AML-193 (cell line): ENCODE results near the gene NOTCH1.

Source experiments
- DNase-seq, 2 experiments: peaks; one replicate each; lab custom pipeline; 2025; lab: John Stamatoyannopoulos, UW

Gene NOTCH1

DNA sequence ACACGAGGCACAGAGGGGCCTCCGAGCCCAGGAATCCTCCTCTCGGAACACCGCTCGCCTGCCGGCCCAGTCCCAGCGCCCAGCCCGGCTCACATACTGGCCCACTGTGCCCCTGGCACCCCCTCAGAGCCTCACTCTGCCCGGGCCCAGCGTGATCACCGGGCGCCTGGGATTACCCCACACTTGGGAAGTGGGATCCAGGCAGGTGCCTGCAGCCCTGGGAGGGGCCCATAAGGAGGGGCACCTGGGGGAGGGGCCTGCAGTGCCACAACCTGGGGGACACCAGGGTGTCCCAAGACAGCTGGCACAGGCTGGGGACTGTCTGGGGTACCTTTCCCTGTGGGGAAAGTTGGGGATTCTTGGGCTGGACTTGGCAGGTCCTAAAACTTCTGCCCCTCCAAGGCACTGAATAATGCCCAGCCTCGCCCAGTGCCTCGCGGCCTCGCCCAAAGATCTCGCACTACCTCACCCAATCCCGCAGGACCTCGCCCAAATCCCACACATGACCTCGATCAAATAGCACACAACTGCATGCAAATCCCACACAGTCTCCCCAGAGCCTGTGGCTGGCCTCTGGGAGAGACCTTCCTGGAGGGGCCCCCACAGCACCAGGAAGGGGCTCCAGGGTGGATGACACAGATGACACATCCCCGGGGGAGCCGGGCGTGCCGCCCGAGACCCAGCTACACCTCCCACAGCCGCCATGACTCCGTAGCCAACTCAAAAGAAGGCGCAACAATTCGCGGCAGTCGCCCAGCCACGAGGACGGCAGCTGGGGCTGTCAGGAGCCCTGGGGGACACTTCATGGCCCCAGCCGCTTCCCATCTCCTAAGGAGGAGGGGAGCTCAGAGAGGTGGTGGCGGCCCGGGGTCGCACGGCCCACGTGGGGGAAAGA, 13.7 kb downstream of the NOTCH1 start:
- no peak for DNase-seq

DNA sequence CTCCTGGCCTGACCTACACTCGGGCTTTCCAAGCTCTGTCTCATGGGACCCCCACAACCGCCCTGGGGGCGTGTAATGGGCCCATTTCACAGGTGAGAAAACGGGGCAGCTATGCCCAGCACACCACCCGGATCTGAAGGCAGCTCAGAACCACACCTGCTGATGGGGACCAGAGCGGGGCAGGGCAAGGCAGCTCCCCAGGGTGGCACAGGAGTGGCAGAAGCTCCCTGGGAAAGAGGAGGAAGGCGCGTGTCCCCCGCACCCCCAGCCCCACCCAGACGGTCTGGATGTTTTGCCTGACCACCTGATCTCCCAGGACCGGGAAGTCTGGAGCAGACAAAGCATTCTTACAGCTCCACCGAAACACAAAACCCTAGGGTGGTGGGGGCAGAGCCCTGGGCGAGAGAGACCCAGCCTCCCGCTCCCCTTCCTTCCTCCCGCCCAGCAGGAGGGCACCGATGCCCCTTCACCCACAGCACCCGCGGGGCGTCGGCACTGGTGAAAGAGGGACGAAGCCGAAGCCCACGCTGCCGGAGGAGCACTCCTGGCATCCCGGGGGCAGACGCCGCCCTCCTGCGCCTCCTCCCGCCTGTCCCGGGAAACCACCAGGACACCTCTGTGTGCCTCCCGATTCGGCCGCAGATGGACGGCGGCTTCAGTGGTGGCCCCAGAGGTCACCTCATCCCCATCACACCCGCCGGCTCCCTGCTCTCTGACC, 14.5 kb downstream of the NOTCH1 start:
- no peak for DNase-seq

DNA sequence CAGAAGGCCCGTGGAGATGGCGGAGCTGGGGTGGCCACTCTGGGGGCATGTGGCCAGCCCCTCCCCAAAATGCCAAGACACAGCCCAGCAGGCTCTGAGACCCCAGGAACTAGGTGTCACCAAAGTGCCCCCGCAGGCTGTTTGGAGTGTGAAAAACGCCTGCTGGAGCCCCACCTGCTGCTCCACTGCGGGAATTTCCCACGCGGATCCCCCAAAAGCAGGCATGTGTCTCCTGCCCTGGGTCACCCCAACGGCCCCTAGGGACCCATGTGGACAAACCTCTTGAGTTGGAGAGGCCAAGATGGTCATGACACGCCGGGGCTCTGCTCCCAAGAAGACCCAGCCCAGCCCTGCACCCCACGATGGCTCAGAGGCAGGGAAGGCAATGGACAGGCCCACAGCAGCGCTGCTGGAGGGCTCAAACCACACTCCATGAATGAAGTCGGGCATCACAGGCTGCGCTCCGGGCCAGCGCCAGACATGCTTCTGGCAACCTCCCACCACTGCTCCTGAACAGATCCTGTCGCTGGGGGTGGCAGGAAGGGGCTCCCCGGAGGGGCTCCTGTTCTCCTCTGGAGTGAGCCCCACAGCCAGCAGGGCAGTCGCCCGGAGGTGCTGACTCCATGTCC, 15.3 kb downstream of the NOTCH1 start:
- DNase-seq = no peak

DNA sequence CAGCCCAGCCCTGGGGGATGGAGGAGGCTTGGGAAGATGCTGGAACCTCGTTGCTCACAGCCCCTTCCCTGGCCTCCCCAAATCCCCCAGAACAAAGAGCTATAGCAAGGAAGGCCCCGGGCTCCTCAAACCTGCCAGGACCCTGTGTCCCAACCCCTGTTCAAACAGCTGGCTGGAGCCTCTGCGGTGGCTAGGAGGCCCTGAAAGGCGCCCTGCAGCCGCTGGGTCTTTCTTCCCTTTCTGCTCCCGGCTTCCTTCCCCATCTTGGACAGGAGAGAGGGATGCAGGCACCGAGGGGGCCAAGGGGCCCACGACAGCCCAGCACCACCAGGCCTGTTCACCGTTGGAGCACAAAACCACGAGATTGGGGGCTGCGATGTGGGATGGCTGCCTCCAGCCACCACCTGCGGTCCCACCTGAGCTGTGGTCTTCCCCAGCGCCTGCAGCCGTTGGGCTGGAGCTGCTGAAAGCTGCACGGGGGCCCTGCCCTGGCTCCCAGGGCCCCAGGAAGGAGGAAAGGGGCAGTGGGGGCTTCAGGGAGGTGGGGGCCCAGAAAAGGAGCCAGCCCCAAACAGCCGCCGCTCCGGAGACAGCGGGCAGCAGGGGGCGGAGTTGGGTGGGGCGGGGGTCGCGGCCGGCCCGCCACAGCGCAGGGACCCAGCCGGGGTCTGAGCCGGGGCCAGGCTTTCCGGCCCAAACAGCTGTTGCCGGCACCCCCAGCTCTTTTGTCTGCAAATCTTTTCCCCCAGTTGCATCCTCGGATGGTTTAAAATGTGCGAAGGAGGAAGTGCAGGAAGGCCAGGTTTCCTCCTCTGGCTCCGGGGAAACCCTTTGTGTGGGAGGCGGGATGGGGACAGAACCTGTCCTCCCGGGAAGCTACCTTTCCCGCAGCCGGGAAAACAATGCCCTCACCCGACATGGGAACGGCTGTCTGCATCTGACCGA, 16.1 kb downstream of the NOTCH1 start:
- no peak for DNase-seq

DNA sequence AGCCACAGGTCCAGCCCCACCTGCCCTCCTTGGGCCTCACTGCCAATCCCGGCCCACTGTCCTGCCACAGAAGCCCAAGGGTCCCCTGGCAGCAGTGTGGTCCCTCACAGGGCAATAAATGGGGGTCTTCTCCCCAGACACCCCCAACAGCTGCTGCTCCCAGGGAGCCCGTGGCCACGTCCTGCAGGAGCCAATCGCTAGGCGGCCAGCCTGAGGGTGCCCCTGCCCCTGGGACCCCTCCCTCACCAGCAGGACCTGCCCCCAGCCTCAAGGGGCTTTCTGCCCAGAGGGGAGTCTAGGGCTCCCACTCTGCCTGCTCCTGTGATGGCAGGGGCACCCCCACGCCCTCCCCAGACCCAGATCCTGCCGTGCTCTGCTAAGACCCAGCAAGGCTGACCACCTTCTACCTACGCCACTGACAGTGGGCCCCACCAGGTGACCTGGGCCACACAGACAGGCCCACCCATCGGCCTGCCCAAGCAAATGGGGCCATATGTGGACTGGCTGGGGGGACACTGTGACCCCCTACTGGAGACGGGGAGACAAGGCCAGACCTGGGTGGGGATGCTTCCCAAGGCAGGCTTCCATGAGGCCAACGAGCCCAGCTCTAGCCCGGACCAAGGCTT, 17.0 kb downstream of the NOTCH1 start:
- no peak for DNase-seq

DNA sequence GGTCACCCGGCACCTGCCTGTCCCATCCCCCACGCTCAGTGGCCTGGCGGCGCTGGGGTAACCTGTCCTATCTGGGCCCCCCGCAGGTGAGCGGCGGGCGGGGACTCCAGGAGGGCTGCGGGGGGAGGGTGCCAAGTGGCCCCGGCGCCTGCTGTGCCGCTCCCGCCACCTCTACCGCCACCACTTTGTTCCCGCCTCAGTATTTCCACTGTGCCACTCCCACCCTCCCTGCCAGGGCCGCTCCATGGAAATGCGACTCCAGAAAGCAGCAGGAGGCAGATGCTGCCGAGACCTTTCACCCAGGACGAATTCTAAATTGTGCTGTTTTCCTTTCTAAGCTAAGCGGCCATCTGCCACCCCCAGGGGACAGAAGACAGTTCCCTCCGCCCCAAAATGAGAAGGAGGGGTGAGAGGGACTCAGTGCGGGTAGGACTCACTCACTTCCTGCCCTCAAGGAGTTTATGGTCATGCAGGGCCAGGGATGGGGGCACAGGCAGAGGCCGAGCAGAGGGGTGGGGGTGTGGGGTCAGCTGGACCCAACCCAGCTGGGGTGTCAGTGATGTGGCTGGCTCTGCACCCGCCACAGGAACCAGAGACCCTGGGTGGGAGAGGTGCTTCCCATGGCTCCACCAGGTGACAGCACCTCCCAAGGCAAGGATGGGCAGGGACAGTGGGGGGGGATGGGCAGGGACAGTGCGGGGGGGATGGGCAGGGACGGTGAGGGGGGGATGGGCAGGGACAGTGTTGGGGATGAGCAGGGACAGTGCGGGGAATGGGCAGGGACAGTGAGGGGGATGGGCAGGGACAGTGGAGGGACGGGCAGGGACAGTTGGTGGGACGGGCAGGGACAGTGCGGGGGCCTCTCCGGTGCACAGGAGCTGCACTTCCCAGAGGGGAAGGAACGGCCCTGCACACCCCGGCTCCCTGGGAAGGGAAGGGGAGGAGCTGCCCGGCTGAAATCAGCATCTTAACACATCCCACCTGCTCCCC, 17.8 kb downstream of the NOTCH1 start:
- DNase-seq = no peak

DNA sequence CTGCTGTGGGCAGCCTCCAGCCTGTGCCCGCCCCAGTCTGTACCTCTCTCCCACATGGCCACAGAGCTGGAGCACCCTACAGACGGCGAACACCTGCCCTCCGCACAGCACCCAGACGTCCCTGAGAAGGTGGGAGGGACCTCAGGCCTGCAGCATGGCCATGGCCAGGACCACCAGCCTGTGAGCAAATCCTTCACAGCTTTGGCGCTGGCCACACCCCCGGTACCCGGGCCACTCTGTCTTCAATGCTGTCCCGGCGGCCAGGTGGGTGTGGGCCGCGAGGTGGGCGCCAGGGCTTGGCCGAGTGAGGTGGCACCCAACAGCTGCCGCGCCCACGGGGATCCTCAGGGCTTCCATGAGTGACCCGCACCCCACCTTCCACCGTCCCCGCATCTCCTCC, 18.7 kb downstream of the NOTCH1 start:
- no peak for DNase-seq

DNA sequence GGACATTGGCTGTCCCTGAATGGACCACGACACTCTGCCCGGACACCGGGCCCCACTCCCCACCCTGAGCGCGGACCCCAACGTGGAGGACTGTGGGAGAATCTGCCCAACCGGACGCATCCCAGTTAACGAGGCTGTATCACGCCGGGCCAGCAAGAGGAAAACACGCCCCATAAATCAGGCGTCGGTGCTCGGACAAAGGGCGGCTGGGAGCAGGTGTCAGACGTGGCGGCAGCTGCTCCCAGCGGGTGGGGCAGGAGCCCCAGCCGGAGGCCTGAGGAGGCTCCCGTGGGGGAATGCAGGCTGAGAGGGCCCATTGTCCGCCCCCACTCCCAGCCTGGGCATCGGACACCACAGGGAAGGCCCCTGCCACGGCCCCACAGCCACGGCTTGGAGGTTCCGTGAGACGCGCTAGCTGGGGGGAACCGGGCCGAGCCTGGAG, 19.2 kb downstream of the NOTCH1 start:
- no peak for DNase-seq

DNA sequence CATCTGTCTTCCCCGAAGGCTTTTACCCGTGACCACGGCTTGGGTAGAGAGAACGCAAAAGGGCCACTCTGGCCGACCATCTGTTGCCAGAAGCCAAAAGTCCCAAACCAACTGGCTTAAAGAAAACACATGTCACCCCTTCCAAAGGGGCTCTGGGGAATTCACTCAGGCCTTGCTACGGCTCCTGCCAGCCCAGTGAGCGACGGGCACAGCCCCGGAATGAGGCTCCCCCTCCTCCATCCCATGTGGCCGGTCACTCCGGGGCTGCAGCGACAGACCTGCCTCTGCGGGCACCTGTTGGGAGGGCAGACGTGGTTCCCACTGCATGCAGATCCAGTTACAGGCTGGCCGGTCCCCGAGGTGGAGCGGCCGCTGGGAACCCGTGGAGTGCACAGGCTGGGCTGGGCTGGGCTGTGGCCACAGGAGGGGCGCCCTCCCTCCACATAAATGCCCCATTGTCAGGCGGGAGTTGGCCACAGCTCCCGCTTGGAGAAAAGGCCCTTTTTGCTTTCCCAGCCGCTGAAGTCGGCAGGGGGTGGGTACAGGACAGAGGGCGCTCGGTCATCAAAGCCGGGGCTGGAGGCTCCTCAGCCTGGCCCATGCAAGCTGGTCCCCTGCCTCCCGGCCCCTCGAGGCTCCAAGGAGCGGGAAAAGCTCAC, 19.9 kb downstream of the NOTCH1 start:
- DNase-seq = no peak

DNA sequence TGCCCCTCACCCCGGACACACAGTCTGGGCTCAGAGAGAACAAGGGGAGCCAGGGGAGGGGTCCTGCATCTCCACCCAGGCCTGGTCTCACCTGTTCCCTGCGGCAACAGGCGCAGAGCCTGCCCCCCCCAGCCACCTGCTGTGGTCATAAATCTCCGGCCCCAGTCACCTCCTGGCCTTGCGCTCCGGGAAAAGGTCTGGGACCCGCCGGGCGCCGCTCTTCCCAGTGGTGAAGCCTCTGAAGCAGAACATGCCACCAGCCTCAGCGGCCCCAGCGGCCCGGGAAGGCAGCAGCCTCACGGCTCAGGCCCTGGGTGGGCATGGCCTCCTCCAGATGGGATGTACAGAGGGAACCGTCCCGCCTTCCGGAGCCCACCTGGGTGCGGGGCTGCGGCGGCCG, 20.6 kb downstream of the NOTCH1 start:
- no peak for DNase-seq

DNA sequence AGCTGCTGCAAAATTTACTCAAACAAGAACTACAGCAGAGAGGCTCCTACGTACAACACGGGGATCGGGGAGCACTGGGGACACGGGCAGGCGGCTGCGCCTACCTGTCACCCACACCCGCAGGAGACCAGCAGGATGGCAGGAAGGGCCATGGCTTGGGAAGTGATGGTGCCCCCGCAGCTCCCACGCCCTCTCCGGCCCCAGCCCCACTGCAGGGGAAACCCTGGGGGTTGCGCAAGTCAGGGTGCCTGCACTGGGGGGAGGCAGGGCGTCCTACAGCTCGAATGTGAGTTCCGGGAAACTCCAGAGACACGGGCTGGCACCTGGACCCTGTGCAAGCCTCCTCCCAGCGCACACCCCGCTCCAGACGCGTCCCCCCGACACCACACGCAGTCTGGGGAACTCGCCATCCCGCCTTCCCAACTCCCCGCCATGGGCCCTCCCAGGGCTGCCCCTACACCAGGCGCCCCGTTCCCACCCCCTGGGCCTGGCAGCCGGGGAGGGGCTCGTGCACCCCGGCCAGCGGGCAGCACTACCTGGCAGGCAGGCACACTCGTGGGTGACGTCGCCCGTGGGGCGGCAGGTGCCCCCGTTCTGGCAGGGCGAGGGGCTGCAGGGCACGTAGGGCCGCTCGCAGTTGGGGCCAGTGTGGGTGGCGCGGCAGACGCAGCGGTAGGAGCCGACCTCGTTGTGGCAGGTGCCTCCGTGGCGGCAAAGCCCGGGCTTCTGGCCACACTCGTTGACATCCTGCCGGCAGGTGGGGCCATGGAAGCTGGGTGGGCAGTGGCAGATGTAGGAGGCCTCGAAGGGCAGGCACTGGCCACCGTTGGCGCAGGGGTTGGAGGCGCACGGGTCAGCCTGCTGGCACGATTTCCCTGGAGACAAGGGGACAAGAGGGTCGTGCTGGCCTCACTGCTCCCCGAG, 23.3 kb downstream of the NOTCH1 start:
- DNase-seq = no peak

DNA sequence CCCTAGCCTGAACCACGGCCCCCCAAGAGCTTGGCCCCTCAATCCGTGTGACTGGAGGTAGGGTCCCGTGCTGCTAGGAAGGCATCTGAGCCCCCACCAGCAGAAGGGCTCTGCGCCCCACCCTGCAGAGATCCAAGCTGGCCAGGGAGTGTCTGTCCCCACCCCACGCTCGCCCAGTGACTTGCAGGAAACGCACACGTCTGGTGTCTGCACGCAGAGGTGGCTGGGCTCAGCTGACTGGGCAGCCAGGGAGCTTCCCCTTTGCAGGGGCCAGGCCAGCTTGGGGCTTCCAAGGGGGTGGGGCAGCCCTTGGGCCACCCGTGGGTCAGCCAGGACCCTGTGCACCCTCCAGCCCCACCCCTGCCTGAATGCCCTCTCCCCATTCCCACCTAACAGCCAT, 24.3 kb downstream of the NOTCH1 start:
- DNase-seq = no peak

DNA sequence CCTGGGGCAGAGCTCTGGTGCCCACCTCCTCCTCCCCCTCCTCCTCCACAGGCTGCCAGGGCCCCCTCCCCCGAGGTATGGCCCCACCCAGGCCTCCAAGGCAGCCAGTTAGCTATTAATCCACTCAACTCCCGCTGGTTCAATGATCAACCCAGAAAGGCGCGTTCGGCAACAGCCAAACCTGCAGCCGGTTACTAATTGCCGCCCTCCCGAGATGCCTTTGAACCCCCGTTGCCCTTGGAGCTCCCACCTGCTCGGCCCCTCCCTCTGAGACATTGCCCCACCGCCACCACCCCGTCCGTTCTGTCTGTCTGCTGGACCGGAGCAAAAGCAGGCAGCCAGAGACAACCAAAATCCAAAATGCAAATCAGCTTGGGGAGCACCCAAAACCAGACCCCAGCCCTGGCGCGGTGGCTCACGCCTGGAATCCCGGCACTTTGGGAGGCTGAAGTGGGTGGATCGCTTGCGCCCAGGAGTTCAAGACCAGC, 25.8 kb downstream of the NOTCH1 start:
- no peak for DNase-seq

DNA sequence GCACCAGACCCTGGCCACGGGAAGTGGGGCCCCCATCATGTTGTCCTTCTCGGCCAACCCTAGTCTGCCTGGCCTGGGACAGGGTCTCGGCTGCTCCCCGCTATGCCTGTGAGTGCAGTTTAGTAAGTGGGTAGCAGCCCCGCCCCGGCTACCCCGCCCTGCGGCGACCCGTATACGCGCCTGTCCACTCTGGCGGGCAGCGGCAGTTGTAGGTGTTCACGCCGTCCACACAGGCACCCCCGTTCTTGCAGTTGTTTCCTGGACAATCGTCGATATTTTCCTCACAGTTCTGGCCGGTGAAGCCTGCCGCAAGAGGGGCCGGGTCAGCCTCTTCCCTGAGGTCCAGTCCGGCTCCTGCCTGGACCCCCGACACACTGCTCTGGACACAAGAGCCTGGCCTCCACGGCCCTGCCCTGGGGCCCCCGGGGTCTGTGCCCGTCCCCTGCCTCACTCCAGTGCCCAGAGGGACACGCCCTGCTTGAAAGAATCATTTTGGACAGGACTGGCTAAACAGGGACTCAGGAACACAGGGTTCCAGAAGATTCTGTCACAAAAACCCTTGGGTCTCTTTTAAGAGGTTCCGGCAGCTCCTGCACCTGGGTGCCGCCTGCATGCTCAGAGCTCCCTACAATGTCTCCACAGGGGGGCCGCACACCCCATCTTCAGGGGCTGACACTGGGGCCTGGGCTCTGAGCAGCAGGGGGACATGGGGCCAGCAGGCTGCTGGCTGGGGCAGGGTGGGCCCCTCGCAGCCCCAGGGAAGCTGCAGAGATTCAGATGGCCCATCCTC, 26.4 kb downstream of the NOTCH1 start:
- DNase-seq = no peak

DNA sequence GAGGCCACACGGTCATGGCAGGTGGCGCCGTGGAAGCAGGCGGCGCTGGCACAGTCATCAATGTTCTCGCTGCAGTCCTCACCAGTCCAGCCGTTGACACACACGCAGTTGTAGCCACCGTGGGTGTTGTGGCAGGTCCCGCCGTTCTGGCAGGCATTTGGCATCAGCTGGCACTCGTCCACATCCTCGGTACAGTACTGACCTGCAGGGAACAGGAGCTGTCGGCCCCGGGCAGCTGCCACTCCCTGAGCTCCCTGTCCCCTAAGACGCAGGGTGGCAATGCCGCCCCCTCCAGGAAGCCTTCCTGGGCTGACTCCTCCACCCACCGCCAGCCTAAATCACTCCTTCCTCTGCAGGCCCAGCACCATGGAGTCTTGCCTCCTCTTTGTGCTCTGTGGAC, 27.2 kb downstream of the NOTCH1 start:
- no peak for DNase-seq

DNA sequence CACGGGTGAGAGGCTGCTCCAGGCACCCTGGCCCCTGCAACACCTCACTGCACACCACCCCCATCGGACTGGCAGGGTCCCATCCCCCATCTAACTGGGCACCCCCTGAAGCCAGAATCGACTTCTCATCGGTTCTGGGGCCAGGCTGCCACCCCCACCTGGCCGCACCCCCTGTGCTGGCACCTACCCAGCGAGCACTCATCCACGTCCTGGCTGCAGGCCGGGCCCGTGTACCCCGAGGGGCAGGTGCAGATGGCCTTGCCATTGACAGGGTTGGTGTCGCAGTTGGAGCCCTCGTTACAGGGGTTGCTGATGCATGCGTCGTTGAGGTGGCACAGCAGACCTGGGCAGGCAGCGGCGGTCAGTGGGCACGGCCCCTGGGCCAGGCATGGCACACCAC, 27.9 kb downstream of the NOTCH1 start:
- DNase-seq = no peak

DNA sequence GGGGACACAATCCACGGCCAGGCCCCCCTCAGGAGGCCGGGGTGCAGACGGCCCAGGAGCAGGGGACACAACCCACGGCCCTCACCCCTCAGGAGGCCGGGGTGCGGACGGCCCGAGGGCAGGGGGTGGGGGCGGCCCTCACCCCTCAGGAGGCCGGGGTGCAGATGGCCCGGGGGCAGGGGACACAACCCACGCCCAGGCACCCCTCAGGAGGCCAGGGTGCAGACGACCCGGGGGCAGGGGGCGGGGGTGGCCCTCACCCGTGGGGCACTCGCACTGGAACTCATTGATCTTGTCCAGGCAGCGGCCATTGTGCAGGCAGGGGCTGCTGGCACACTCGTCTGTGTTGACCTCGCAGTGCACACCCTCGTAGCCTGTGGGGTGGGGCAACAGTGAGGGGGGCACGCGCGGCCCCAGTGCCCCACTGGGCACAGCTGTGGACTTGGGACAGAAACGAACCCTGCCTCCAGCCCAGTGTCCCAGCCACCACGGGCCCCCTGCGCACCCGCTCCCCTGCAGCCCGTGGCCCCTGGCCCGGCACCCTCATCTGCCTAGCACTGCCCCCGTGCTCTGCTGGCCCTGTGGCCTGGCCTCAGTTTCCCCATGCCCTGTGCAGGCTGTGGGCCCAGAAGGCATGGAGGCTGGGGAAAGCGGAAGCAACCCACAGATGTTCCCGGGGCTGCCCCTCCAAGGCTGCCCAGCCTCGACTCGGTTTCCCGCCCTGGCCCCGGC, 28.7 kb downstream of the NOTCH1 start:
- no peak for DNase-seq
